ENCODE data around the gene MFN2. TPM values are rescaled to one million over a fixed set of nuclear protein-coding genes. Genes with fewer than 3 reads are reported as not detected.
"Not testable (repeated sequence)": the region's sequence is repeated elsewhere in the genome, so short reads cannot be mapped to it uniquely, and the experiment has no call there.

MFN2 gene
- total RNA-seq, 1 experiment from 2014 or later = 34.1 TPM

GRCh38 chr1:12034381-12034801, 54.1 kb downstream of the MFN2 start:
- H3K9ac ChIP-seq (ENCODE audit: low read length) = no peak overlapping the region
- no peaks in the 10 kb centered on the region for H3K9me3 ChIP-seq (ENCODE audit: low read length)
- H3K79me2 ChIP-seq (ENCODE audit: low read length) = no peaks in the 10 kb centered on the region
- H3K27me3 ChIP-seq (ENCODE audit: low read length) = no peaks in the 10 kb centered on the region
- H3K9me2 ChIP-seq (replicated peaks; ENCODE audit: insufficient read depth, low read length) = no peaks in the 10 kb centered on the region
- no peak overlapping the region for H3K4me2 ChIP-seq (ENCODE audit: low read depth, low read length, poor library complexity, severe bottlenecking)
- H3K36me3 ChIP-seq (ENCODE audit: insufficient read depth, low read length) = no peaks in the 10 kb centered on the region
- no peak overlapping the region for H3K4me3 ChIP-seq (ENCODE audit: low read length)
- no peak for DNase-seq
- H3K4me1 ChIP-seq (ENCODE audit: low read length) = peaks cover 9% of the 10 kb centered on the region
- no peak overlapping the region for H2AFZ ChIP-seq (ENCODE audit: low read length)
- no peak overlapping the region for H3K27ac ChIP-seq (ENCODE audit: low read length)
- H4K20me1 ChIP-seq (ENCODE audit: insufficient read depth, low read depth, low read length) = peaks cover 10% of the 10 kb centered on the region

GRCh38 chr1:12035312-12035711, 55.1 kb downstream of the MFN2 start:
- DNase-seq = no peak
- Histone ChIP-seq H2AFZ (ENCODE audit: low read length) (no peak overlapping the region), H3K36me3 (ENCODE audit: insufficient read depth, low read length) (no peaks in the 10 kb centered on the region), H3K9ac (ENCODE audit: low read length) (no peak overlapping the region), H3K27ac (ENCODE audit: low read length) (no peak overlapping the region), H3K4me3 (ENCODE audit: low read length) (no peak overlapping the region), H3K27me3 (ENCODE audit: low read length) (no peaks in the 10 kb centered on the region), H3K9me2 (replicated peaks; ENCODE audit: insufficient read depth, low read length) (no peaks in the 10 kb centered on the region), H3K9me3 (ENCODE audit: low read length) (no peaks in the 10 kb centered on the region), H3K4me1 (ENCODE audit: low read length) (peaks cover 9% of the 10 kb centered on the region), H3K4me2 (ENCODE audit: low read depth, low read length, poor library complexity, severe bottlenecking) (no peak overlapping the region), H3K79me2 (ENCODE audit: low read length) (no peaks in the 10 kb centered on the region), H4K20me1 (ENCODE audit: insufficient read depth, low read depth, low read length) (peaks cover 11% of the 10 kb centered on the region)

- no peak overlapping the region for H2AFZ ChIP-seq (ENCODE audit: low read length)
- no peaks in the 10 kb centered on the region for H3K36me3 ChIP-seq (ENCODE audit: insufficient read depth, low read length)
- no peak overlapping the region for H3K4me3 ChIP-seq (ENCODE audit: low read length)
- DNase-seq = no peak
- no peaks in the 10 kb centered on the region for H3K9me2 ChIP-seq (replicated peaks; ENCODE audit: insufficient read depth, low read length)
- peaks cover 6% of the 10 kb centered on the region; the same call in 1 of the 2 replicates for H4K20me1 ChIP-seq (ENCODE audit: insufficient read depth, low read depth, low read length)
- H3K9ac ChIP-seq (ENCODE audit: low read length) = no peak overlapping the region
- H3K9me3 ChIP-seq (ENCODE audit: low read length) = no peaks in the 10 kb centered on the region
- no peaks in the 10 kb centered on the region for H3K27me3 ChIP-seq (ENCODE audit: low read length)
- H3K27ac ChIP-seq (ENCODE audit: low read length) = no peak overlapping the region
- H3K4me1 ChIP-seq (ENCODE audit: low read length) = peaks cover 16% of the 10 kb centered on the region
- H3K79me2 ChIP-seq (ENCODE audit: low read length) = no peaks in the 10 kb centered on the region
- H3K4me2 ChIP-seq (ENCODE audit: low read depth, low read length, poor library complexity, severe bottlenecking) = no peak overlapping the region
Measured at GRCh38 chr1:12037486-12038355, 57.5 kb downstream of the MFN2 start.

- H3K9ac ChIP-seq (ENCODE audit: low read length) = no peak overlapping the region
- H2AFZ ChIP-seq (ENCODE audit: low read length) = no peak overlapping the region
- H3K4me3 ChIP-seq (ENCODE audit: low read length) = no peak overlapping the region
- H3K9me2 ChIP-seq (replicated peaks; ENCODE audit: insufficient read depth, low read length) = no peaks in the 10 kb centered on the region
- H3K27me3 ChIP-seq (ENCODE audit: low read length) = no peaks in the 10 kb centered on the region
- H3K79me2 ChIP-seq (ENCODE audit: low read length) = no peaks in the 10 kb centered on the region
- H3K4me1 ChIP-seq (ENCODE audit: low read length) = peaks cover 16% of the 10 kb centered on the region
- H3K36me3 ChIP-seq (ENCODE audit: insufficient read depth, low read length) = no peaks in the 10 kb centered on the region
- H3K4me2 ChIP-seq (ENCODE audit: low read depth, low read length, poor library complexity, severe bottlenecking) = no peak overlapping the region
- no peaks in the 10 kb centered on the region for H3K9me3 ChIP-seq (ENCODE audit: low read length)
- no peak for DNase-seq
- H3K27ac ChIP-seq (ENCODE audit: low read length) = no peak overlapping the region
- H4K20me1 ChIP-seq (ENCODE audit: insufficient read depth, low read depth, low read length) = peaks cover 6% of the 10 kb centered on the region; the same call in 1 of the 2 replicates
Measured at GRCh38 chr1:12038356-12039163, 58.3 kb downstream of the MFN2 start.

- no peak overlapping the region for H3K4me3 ChIP-seq (ENCODE audit: low read length)
- no peak for DNase-seq
- no peaks in the 10 kb centered on the region for H3K9me3 ChIP-seq (ENCODE audit: low read length)
- H3K4me2 ChIP-seq (ENCODE audit: low read depth, low read length, poor library complexity, severe bottlenecking) = no peak overlapping the region
- H3K27me3 ChIP-seq (ENCODE audit: low read length) = no peaks in the 10 kb centered on the region
- peaks cover 6% of the 10 kb centered on the region; the same call in 1 of the 2 replicates for H4K20me1 ChIP-seq (ENCODE audit: insufficient read depth, low read depth, low read length)
- H3K36me3 ChIP-seq (ENCODE audit: insufficient read depth, low read length) = no peaks in the 10 kb centered on the region
- H3K4me1 ChIP-seq (ENCODE audit: low read length) = peaks cover 16% of the 10 kb centered on the region
- H3K79me2 ChIP-seq (ENCODE audit: low read length) = no peaks in the 10 kb centered on the region
- H2AFZ ChIP-seq (ENCODE audit: low read length) = no peak overlapping the region
- H3K27ac ChIP-seq (ENCODE audit: low read length) = no peak overlapping the region
- no peaks in the 10 kb centered on the region for H3K9me2 ChIP-seq (replicated peaks; ENCODE audit: insufficient read depth, low read length)
- H3K9ac ChIP-seq (ENCODE audit: low read length) = no peak overlapping the region
Measured at GRCh38 chr1:12039164-12039525, 58.9 kb downstream of the MFN2 start.

- peak overlapping the region; percentile 51 for H3K27ac ChIP-seq (ENCODE audit: low read length)
- not testable (repeated sequence) for H3K36me3 ChIP-seq (ENCODE audit: insufficient read depth, low read length); H3K27me3 ChIP-seq (ENCODE audit: low read length); H4K20me1 ChIP-seq (ENCODE audit: insufficient read depth, low read depth, low read length); H3K79me2 ChIP-seq (ENCODE audit: low read length); DNase-seq; H3K4me3 ChIP-seq (ENCODE audit: low read length); H3K9ac ChIP-seq (ENCODE audit: low read length); H3K9me3 ChIP-seq (ENCODE audit: low read length); H2AFZ ChIP-seq (ENCODE audit: low read length); H3K9me2 ChIP-seq (replicated peaks; ENCODE audit: insufficient read depth, low read length)
- H3K4me2 ChIP-seq (ENCODE audit: low read depth, low read length, poor library complexity, severe bottlenecking) = peak overlapping the region; percentile 26
- H3K4me1 ChIP-seq (ENCODE audit: low read length) = peaks cover 16% of the 10 kb centered on the region
Measured at GRCh38 chr1:12039824-12040456, 59.7 kb downstream of the MFN2 start.

GRCh38 chr1:12040457-12041051, 60.3 kb downstream of the MFN2 start:
- H4K20me1 ChIP-seq (ENCODE audit: insufficient read depth, low read depth, low read length) = peaks cover 6% of the 10 kb centered on the region; the same call in 1 of the 2 replicates
- no peaks in the 10 kb centered on the region for H3K79me2 ChIP-seq (ENCODE audit: low read length)
- H3K4me2 ChIP-seq (ENCODE audit: low read depth, low read length, poor library complexity, severe bottlenecking) = peak overlapping the region; percentile 26
- H3K27me3 ChIP-seq (ENCODE audit: low read length) = no peaks in the 10 kb centered on the region
- H3K4me3 ChIP-seq (ENCODE audit: low read length) = no peak overlapping the region
- no peak overlapping the region for H3K9ac ChIP-seq (ENCODE audit: low read length)
- no peaks in the 10 kb centered on the region for H3K9me2 ChIP-seq (replicated peaks; ENCODE audit: insufficient read depth, low read length)
- H3K9me3 ChIP-seq (ENCODE audit: low read length) = no peaks in the 10 kb centered on the region
- peak; percentile 61 for DNase-seq
- no peak overlapping the region for H2AFZ ChIP-seq (ENCODE audit: low read length)
- no peaks in the 10 kb centered on the region for H3K36me3 ChIP-seq (ENCODE audit: insufficient read depth, low read length)
- peak overlapping the region; percentile 51 for H3K27ac ChIP-seq (ENCODE audit: low read length)
- peaks cover 16% of the 10 kb centered on the region for H3K4me1 ChIP-seq (ENCODE audit: low read length)

Measured in Karpas-422 (cell line).